ENCODE measurements around the gene SSR1. TPM values are rescaled to one million over a fixed set of nuclear protein-coding genes. Genes with fewer than 3 reads are reported as not detected.

Gene SSR1
- total RNA-seq, 3 donors from 2014 or later, result 52.2 to 53.6 (median 53.4) TPM

DNA sequence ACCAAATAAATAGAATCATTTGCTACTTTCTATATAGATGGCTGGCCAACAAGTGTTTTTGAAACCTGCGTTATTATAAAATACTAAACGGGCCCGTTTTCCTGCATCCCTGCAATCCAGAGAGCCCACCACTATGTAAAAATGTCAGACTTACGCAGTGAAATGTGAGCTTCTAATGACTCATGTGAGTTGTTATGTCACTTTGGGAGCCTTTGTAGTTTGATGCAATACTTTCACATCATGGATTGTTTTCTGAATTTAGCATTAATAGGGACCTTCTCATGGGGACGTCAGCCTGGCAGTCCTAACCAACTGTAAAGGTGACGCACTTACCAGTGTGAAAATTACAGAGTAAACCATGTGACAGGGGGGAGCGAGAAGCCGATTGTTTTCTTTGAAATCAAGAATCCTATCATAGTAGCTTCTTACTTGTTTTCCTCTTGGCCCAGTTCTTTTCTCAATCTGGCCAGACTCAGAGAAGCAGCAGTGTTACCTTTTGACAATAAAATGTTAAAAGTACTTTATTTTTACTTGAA lies 75.3 kb downstream of the SSR1 start:
- TF ChIP-seq, protein P1, sequence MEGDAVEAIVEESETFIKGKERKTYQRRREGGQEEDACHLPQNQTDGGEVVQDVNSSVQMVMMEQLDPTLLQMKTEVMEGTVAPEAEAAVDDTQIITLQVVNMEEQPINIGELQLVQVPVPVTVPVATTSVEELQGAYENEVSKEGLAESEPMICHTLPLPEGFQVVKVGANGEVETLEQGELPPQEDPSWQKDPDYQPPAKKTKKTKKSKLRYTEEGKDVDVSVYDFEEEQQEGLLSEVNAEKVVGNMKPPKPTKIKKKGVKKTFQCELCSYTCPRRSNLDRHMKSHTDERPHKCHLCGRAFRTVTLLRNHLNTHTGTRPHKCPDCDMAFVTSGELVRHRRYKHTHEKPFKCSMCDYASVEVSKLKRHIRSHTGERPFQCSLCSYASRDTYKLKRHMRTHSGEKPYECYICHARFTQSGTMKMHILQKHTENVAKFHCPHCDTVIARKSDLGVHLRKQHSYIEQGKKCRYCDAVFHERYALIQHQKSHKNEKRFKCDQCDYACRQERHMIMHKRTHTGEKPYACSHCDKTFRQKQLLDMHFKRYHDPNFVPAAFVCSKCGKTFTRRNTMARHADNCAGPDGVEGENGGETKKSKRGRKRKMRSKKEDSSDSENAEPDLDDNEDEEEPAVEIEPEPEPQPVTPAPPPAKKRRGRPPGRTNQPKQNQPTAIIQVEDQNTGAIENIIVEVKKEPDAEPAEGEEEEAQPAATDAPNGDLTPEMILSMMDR (IDR thresholded peaks at IDR 0.05), result no peak
- TF ChIP-seq POLR2AphosphoS5 (IDR thresholded peaks at IDR 0.05) (no peak), POLR2A (IDR thresholded peaks at IDR 0.05) (no peak)
- Histone ChIP-seq H3K4me3 (no peak overlapping the region), H3K27me3 (no peaks in the 10 kb centered on the region), H3K4me1 (peaks cover 0 to 5% of the 10 kb centered on the region in 2 donors), H3K9me3 (no peaks in the 10 kb centered on the region), H3K27ac (peak overlapping the region in 1 of 2 donors; percentile 85), H3K36me3 (no peaks in the 10 kb centered on the region)
- intact Hi-C loops (cut with DNase I; ENCODE audit: low total_unique reads), result no loop called here
- no peak for DNase-seq (ENCODE audit: low spot score in 2 of 2)

DNA sequence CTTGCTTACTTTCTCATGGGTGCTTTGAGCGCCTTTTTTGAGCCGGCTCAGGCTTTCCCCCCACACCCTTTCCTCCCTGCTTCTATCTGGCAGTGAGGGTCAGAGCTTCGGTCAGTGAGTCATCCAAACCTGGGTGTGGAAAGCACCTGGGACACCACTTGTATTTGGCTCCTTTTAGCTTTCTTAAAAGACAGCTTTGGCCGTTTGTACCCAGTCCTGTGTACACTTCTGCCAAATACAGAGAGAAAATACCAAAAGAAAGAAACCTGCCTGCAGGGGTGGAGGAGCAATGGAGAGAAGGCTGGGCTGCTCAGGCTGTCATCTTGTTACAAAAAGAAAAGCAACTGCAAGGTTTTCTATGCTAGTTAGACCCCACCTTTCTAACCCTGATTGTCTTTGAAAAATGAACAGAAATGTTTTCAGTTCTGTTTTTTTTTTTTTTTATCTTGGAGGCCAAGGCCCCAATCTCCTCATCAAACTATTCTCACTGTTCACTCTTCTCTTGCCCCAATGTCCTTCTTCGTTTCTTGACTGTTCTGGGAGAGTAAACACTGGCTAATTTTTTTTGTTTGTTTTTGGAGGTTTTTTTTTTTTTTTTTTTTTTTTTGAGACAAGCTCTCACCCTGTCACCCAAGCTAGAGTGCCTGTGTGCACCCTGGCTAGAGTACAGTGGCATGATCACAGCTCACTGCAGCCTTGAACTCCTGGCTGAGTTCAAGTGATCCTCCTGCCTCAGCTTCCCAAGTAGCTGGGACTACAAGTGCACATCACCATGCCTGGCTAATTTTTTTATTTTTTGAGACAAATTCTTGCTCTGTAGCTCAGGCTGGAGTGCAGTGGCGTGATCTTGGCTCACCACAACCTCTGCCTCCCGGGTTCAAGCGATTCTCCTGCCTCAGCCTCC lies 76.4 kb downstream of the SSR1 start:
- H3K4me1 ChIP-seq, result peaks cover 0 to 5% of the 10 kb centered on the region in 2 donors

DNA sequence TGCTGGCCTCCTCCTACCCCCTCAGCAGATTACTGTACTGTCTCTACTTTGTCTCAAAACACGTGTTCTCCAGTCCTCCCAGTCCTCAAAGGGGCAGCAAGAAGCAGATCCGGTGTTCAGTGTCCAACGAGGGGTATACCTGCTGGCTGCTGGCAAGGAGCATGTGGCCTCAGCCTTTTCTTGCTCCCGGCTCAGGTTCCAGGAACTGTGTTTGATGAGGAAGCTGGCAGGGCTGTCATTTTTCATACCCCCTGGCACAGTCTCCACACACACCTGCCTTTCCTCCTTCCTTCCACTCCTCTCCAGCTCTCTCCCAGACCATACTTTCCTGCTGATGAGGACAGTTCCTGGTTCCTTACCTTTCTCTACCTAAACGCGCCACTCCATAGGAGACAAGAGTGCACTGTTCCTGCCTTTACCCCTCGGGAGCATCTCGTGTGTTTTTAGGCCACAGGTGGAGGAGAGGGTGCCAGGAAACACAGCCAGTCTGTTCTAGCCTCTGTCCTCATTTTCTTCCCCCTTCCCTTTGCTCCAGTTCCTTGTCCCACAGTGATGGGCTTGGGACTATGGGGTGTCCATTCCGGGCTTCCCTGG lies 77.2 kb downstream of the SSR1 start:
- peak; percentile 75 to 76 for DNase-seq (ENCODE audit: low spot score in 2 of 2)
- H3K27ac ChIP-seq, result peak overlapping the region; percentile 70 to 85
- TF ChIP-seq POLR2A (IDR thresholded peaks at IDR 0.05) (no peak), POLR2AphosphoS5 (IDR thresholded peaks at IDR 0.05) (peak in 1 of 3 donors; percentile 32)
- TF ChIP-seq, protein P1 (IDR thresholded peaks at IDR 0.05), result no peak
- peaks cover 0 to 5% of the 10 kb centered on the region in 2 donors for H3K4me1 ChIP-seq
- no peaks in the 10 kb centered on the region for H3K36me3 ChIP-seq
- H3K9me3 ChIP-seq, result no peaks in the 10 kb centered on the region
- H3K27me3 ChIP-seq, result no peaks in the 10 kb centered on the region
- H3K4me3 ChIP-seq, result no peak overlapping the region
- intact Hi-C loops (cut with DNase I; ENCODE audit: low total_unique reads), result no loop called here

More for the DNA sequence above, 76.4 kb downstream of the SSR1 start:
- DNase-seq (ENCODE audit: low spot score in 2 of 2), result peak in 1 of 2 donors; percentile 48
- Histone ChIP-seq H3K27ac (peak overlapping the region; percentile 70 to 85), H3K4me3 (no peak overlapping the region), H3K9me3 (no peaks in the 10 kb centered on the region), H3K27me3 (no peaks in the 10 kb centered on the region), H3K36me3 (no peaks in the 10 kb centered on the region)
- intact Hi-C loops (cut with DNase I; ENCODE audit: low total_unique reads), result no loop called here
- TF ChIP-seq, protein P1 (IDR thresholded peaks at IDR 0.05), result no peak
- TF ChIP-seq POLR2A (IDR thresholded peaks at IDR 0.05), result no peak
- TF ChIP-seq POLR2AphosphoS5 (IDR thresholded peaks at IDR 0.05), result no peak

DNA sequence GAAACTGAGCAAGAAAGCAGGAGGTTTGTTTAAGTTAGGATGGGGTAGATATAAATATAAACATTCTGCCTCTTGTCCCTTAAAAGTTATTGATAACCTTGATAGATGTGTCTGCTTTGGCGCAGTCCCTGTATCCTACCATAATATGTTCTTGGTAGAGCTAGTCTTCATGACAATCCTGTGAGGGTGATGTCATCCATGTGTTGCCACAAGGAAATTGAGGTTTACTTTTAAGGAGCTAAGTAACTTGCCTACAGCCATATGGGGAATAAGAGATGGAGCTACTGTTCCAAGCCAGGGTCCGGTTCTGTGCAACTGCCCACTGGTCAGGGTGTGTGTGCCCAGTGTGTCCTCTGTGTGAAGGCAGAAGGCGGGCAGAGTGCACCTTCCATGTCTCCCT lies 78.5 kb downstream of the SSR1 start:
- Histone ChIP-seq H3K27me3 (no peaks in the 10 kb centered on the region), H3K36me3 (peaks cover 8% of the 10 kb centered on the region), H3K27ac (peak overlapping the region; percentile 70 to 85), H3K9me3 (no peaks in the 10 kb centered on the region), H3K4me1 (peaks cover 0 to 5% of the 10 kb centered on the region in 2 donors), H3K4me3 (no peak overlapping the region)
- intact Hi-C loops (cut with DNase I; ENCODE audit: low total_unique reads), result no loop called here
- no peak for DNase-seq (ENCODE audit: low spot score in 2 of 2)
- no peak for TF ChIP-seq POLR2A (IDR thresholded peaks at IDR 0.05)
- TF ChIP-seq, protein P1 (IDR thresholded peaks at IDR 0.05), result no peak
- no peak for TF ChIP-seq POLR2AphosphoS5 (IDR thresholded peaks at IDR 0.05)

Measured in breast epithelium (tissue), 4 donors.